Parathyroid adenoma (tissue), 2 donors: ENCODE data around the gene KIAA1614.

Source experiments
- H2AFZ ChIP-seq: fragments of 300-600 bp; sonication (generic); one replicate; pipeline ENCODE4 v1.7.0; 2017; ENCODE audit warnings: antibody characterized with exemption, mild to moderate bottlenecking
- H3K27ac ChIP-seq: fragments of 300-600 bp; sonication (generic); one replicate; pipeline ENCODE4 v1.7.0; 2017
- H3K27me3 ChIP-seq: fragments of 300-600 bp; sonication (generic); one replicate; pipeline ENCODE4 v1.7.0; 2017; ENCODE audit warnings: low read length; ENCODE audit not compliant: control insufficient read depth, insufficient read depth
- H3K36me3 ChIP-seq: fragments of 300-600 bp; sonication (generic); one replicate; pipeline ENCODE4 v1.7.0; 2017; ENCODE audit warnings: low read length; ENCODE audit not compliant: control insufficient read depth, insufficient read depth
- H3K4me1 ChIP-seq: fragments of 300-600 bp; sonication (generic); one replicate; pipeline ENCODE4 v1.7.0; 2017; ENCODE audit warnings: control low read depth
- H3K4me2 ChIP-seq: fragments of 300-600 bp; sonication (generic); one replicate; pipeline ENCODE4 v1.7.0; 2017; ENCODE audit warnings: low read length
- H3K4me3 ChIP-seq: fragments of 300-600 bp; sonication (generic); one replicate; pipeline ENCODE4 v1.7.0; 2017; ENCODE audit warnings: low read depth, low read length
- H3K79me2 ChIP-seq: fragments of 300-600 bp; sonication (generic); one replicate; pipeline ENCODE4 v1.7.0; 2017; ENCODE audit warnings: control low read depth
- H3K9ac ChIP-seq: fragments of 300-600 bp; sonication (generic); one replicate; pipeline ENCODE4 v1.7.0; 2017; ENCODE audit warnings: mild to moderate bottlenecking
- H3K9me3 ChIP-seq: fragments of 300-600 bp; sonication (generic); one replicate; pipeline ENCODE4 v1.7.0; 2017; ENCODE audit warnings: low read length; ENCODE audit not compliant: control insufficient read depth
- CTCF ChIP-seq: fragments of 300-600 bp; sonication (generic); IDR thresholded peaks from one replicate; pipeline ENCODE4 v1.7.0; 2017; ENCODE audit warnings: antibody characterized with exemption, mild to moderate bottlenecking
- donor health status: primary hyperparathyroidism.

Gene KIAA1614

GRCh38 chr1:180994262-180994661 lies 81.6 kb downstream of the KIAA1614 start:
- Histone ChIP-seq H3K4me1 (no peaks in the 10 kb centered on the region), H2AFZ (no peak overlapping the region), H3K9ac (no peak overlapping the region), H3K36me3 (no peaks in the 10 kb centered on the region), H3K4me3 (no peak overlapping the region), H3K27ac (no peak overlapping the region), H3K9me3 (no peaks in the 10 kb centered on the region), H3K79me2 (no peaks in the 10 kb centered on the region), H3K27me3 (no peaks in the 10 kb centered on the region), H3K4me2 (no peak overlapping the region)
- no peak for TF ChIP-seq CTCF

GRCh38 chr1:180997843-180998504 lies 85.3 kb downstream of the KIAA1614 start:
- Histone ChIP-seq H3K27me3 (no peaks in the 10 kb centered on the region), H3K9ac (no peak overlapping the region), H2AFZ (no peak overlapping the region), H3K36me3 (no peaks in the 10 kb centered on the region), H3K4me2 (no peak overlapping the region), H3K4me3 (no peak overlapping the region), H3K4me1 (no peaks in the 10 kb centered on the region), H3K9me3 (no peaks in the 10 kb centered on the region), H3K27ac (no peak overlapping the region), H3K79me2 (no peaks in the 10 kb centered on the region)
- no peak for TF ChIP-seq CTCF
